K562 (cell line): ENCODE measurements around the gene ZNF276. TPM values are rescaled to one million over a fixed set of nuclear protein-coding genes. Genes with fewer than 3 reads are reported as not detected.

Experiments used
- CBFB ChIP-seq: sonication (generic); formaldehyde crosslinking; IDR thresholded peaks from 2 replicates; pipeline ENCODE4 v1.4.0; 2020; ENCODE audit warnings: mild to moderate bottlenecking, missing genetic modification reagents
- ELF2 ChIP-seq: fragments of 250-450 bp; sonication (Bioruptor Pico); IDR thresholded peaks from 2 replicates; pipeline ENCODE4 v1.5.0; 2021; ENCODE audit warnings: mild to moderate bottlenecking
- GTF2E2 ChIP-seq: fragments of 200-800 bp; sonication (Bioruptor generic); IDR thresholded peaks from 2 replicates; pipeline ENCODE4 v1.6.1; 2016; ENCODE audit warnings: missing genetic modification characterization, missing compliant biosample characterization
- HMGN3 ChIP-seq: IDR thresholded peaks from 2 replicates; pipeline ENCODE4 v1.6.1; 2011; ENCODE audit warnings: borderline replicate concordance, low read depth, mild to moderate bottlenecking, mixed read lengths, low read length; ENCODE audit not compliant: insufficient read length; ENCODE audit errors: extremely low read depth
- MAFF ChIP-seq: IDR thresholded peaks from 2 replicates; pipeline ENCODE4 v1.6.1; 2012; ENCODE audit warnings: low read length, improper control_type of control experiment
- MCM2 ChIP-seq: fragments of 450-650 bp; IDR thresholded peaks from 2 replicates; pipeline ENCODE4 v1.6.1; 2017; ENCODE audit warnings: low read depth, mild to moderate bottlenecking
- PML ChIP-seq: IDR thresholded peaks from 2 replicates; pipeline ENCODE4 v1.6.1; 2012; ENCODE audit warnings: low read length, inconsistent platforms
- SAP30 ChIP-seq: fragments of 200-600 bp; sonication (generic); IDR thresholded peaks from 2 replicates; pipeline ENCODE4 v1.6.1; 2012; ENCODE audit warnings: borderline replicate concordance, low read depth, mild to moderate bottlenecking, moderate library complexity, low read length, control low read depth, inconsistent platforms; ENCODE audit not compliant: insufficient read depth, poor library complexity, severe bottlenecking
- TRIM28 ChIP-seq: fragments of 450-650 bp; IDR thresholded peaks from 2 replicates; pipeline ENCODE4 v1.6.1; 2017
- XRCC3 ChIP-seq: fragments of 450-650 bp; IDR thresholded peaks from 2 replicates; pipeline ENCODE4 v1.6.1; 2017; ENCODE audit warnings: mild to moderate bottlenecking, moderate library complexity
- ZNF586 ChIP-seq: fragments of 450-650 bp; formaldehyde crosslinking; conservative IDR thresholded peaks from 2 replicates; pipeline ENCODE4 v1.4.0; 2020; ENCODE audit warnings: mild to moderate bottlenecking, moderate library complexity
- polyA plus RNA-seq, 8 experiments: library from polyadenylated mRNA; depleted of rRNA in 4 of 8; stranded (reverse) in 5 of 8; unstranded in 3 of 8; fragments of >200 nt; fragmentation: Nextera tagmentation in 2 of 8; fragmentation: Illumina TruSeq in 1 of 8; extraction: Ambion mirVana in 2 of 8; extraction: Trizol in 1 of 8; gene quantifications; 2 replicates each; pipeline versions ENCODE4 v1.2.1 to v1.2.3, GENCODE V29; 2011 to 2014; ENCODE audit warnings: inconsistent platforms in 1 of 8, missing spikeins in 1 of 8
- total RNA-seq, 7 experiments: library from RNA; depleted of rRNA in 6 of 7; stranded (reverse); fragments of >200 nt in 6 of 7; fragmentation: Illumina TruSeq in 2 of 7; extraction: Trizol in 2 of 7; gene quantifications; 2 replicates each; pipeline versions ENCODE4 v1.2.1 to v1.2.3, GENCODE V29; 2011 to 2021; ENCODE audit warnings: low replicate concordance in 1 of 7
- TF ChIP-seq, protein P1 (sequence below): fragments of 450-650 bp; IDR thresholded peaks from 2 replicates; pipeline ENCODE4 v1.6.1; 2016; ENCODE audit warnings: low read depth, mild to moderate bottlenecking, moderate library complexity

ZNF276 gene
- total and polyA plus RNA-seq, 9 of the 15 experiments (the other 6 are each of a cell fraction or from before 2014, with no cell fraction given): 0.49 to 43.9 (median 15.8) TPM

DNA sequence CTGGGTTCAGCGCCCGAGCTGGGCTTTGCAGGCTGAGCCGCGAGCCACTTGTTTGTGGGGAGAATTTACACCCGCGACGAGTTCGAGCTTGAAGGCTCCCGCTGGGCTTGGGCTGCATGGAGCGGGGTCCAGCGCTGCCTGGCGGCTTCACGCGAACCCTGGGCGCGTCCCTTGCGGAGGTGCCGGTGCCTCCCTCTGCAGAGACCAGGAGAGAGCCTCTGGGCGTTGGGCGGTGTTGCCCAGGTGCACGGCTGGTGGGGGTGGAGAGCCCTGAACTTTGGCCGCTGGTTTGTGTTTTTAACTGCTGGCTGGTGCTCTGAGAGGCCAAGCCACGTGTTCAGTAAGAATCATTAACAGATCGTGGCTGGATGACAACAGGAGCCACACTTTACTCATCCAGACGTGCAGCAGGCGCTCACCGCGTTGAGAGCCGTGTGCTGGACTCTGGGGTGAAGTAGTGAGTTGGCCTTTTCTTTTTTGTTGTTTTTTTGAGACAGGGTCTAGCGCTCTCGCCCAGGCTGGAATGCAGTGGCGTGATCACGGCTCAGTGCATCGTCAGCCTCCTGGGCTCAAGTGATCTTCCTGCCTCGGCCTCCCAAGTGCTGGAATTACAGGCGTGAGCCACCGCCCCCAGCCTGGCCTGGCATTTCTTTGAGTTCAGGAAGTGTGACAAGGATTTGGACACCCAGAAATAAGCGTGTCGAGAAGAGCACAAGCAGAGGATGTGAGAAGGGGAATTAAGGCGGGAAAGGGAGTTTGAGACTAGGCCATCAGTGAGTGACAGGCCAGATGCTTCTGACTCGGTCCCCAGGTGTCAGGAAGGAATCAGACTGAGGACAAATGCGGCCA, 34.0 kb upstream of the ZNF276 start (continued):
- TF ChIP-seq CBFB: no peak
- TF ChIP-seq XRCC3: no peak
- TF ChIP-seq PML: 0 out of 2 replicates have a peak, but pooled peaks have one; percentile 1
- no peak for TF ChIP-seq ELF2 (CRISPR knock-in tag)
- peak; percentile 1 for TF ChIP-seq HMGN3
- TF ChIP-seq, protein P1, sequence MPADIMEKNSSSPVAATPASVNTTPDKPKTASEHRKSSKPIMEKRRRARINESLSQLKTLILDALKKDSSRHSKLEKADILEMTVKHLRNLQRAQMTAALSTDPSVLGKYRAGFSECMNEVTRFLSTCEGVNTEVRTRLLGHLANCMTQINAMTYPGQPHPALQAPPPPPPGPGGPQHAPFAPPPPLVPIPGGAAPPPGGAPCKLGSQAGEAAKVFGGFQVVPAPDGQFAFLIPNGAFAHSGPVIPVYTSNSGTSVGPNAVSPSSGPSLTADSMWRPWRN: no peak
- no peak for TF ChIP-seq MCM2
- peak; percentile 63 for TF ChIP-seq SAP30
- TF ChIP-seq MAFF: no peak
- no peak for TF ChIP-seq TRIM28
- no peak for TF ChIP-seq GTF2E2
- TF ChIP-seq ZNF586 (CRISPR knock-in tag): no peak
- TF ChIP-seq, all 486 proteins: peak for 33
